ENCODE data around the gene CISD2. TPM values are rescaled to one million over a fixed set of nuclear protein-coding genes. Genes with fewer than 3 reads are reported as not detected.

The CISD2 gene
- total RNA-seq, 1 donor from 2014 or later, result 43.2 TPM

- Mint-ChIP-seq H3K4me1 (peaks cover 8% of the 10 kb centered on the region), H3K4me3 (no peak overlapping the region), H3K27ac (ENCODE audit: unreplicated experiment) (no peak overlapping the region), H3K36me3 (ENCODE audit: low read depth) (no peaks in the 10 kb centered on the region), H3K27me3 (ENCODE audit: low read depth) (no peaks in the 10 kb centered on the region), H3K9me3 (no peaks in the 10 kb centered on the region)
- TF ChIP-seq CTCF (conservative IDR thresholded peaks at IDR 0.05), result no peak
- no peak for DNase-seq (ENCODE audit: low read depth, low spot score)
Observed at GRCh38 chr4:102836596-102836995, 32.2 kb upstream of the CISD2 start.

GRCh38 chr4:102842367-102842766, 26.4 kb upstream of the CISD2 start:
- H3K4me3 Mint-ChIP-seq, result no peak overlapping the region
- H3K27me3 Mint-ChIP-seq (ENCODE audit: low read depth), result no peaks in the 10 kb centered on the region
- no peaks in the 10 kb centered on the region for H3K9me3 Mint-ChIP-seq
- no peaks in the 10 kb centered on the region for H3K4me1 Mint-ChIP-seq
- TF ChIP-seq CTCF (conservative IDR thresholded peaks at IDR 0.05), result no peak
- H3K36me3 Mint-ChIP-seq (ENCODE audit: low read depth), result peaks cover 4% of the 10 kb centered on the region
- no peak overlapping the region for H3K27ac Mint-ChIP-seq (ENCODE audit: unreplicated experiment)
- DNase-seq (ENCODE audit: low read depth, low spot score), result no peak

- Mint-ChIP-seq H3K4me3 (no peak overlapping the region), H3K27me3 (ENCODE audit: low read depth) (no peaks in the 10 kb centered on the region), H3K27ac (ENCODE audit: unreplicated experiment) (no peak overlapping the region), H3K36me3 (ENCODE audit: low read depth) (peaks cover 4% of the 10 kb centered on the region), H3K9me3 (no peaks in the 10 kb centered on the region), H3K4me1 (no peaks in the 10 kb centered on the region)
- DNase-seq (ENCODE audit: low read depth, low spot score), result no peak
- TF ChIP-seq CTCF (conservative IDR thresholded peaks at IDR 0.05), result no peak
Observed at GRCh38 chr4:102843273-102843672, 25.5 kb upstream of the CISD2 start.

GRCh38 chr4:102843938-102844337, 24.9 kb upstream of the CISD2 start:
- no peaks in the 10 kb centered on the region for H3K9me3 Mint-ChIP-seq
- H3K4me1 Mint-ChIP-seq, result no peaks in the 10 kb centered on the region
- no peak for TF ChIP-seq CTCF (conservative IDR thresholded peaks at IDR 0.05)

GRCh38 chr4:102847687-102848086, 21.1 kb upstream of the CISD2 start:
- Mint-ChIP-seq H3K4me1 (no peaks in the 10 kb centered on the region), H3K36me3 (ENCODE audit: low read depth) (peaks cover 4% of the 10 kb centered on the region), H3K9me3 (no peaks in the 10 kb centered on the region), H3K4me3 (no peak overlapping the region), H3K27me3 (ENCODE audit: low read depth) (no peaks in the 10 kb centered on the region), H3K27ac (ENCODE audit: unreplicated experiment) (no peak overlapping the region)
- TF ChIP-seq CTCF (conservative IDR thresholded peaks at IDR 0.05), result no peak
- no peak for DNase-seq (ENCODE audit: low read depth, low spot score)

More at GRCh38 chr4:102843938-102844337, 24.9 kb upstream of the CISD2 start:
- Mint-ChIP-seq H3K27me3 (ENCODE audit: low read depth) (no peaks in the 10 kb centered on the region), H3K27ac (ENCODE audit: unreplicated experiment) (no peak overlapping the region), H3K36me3 (ENCODE audit: low read depth) (peaks cover 4% of the 10 kb centered on the region), H3K4me3 (no peak overlapping the region)
- DNase-seq (ENCODE audit: low read depth, low spot score), result no peak
